Tibial nerve (tissue), 4 donors: ENCODE data around the gene COMMD1. TPM values are rescaled to one million over a fixed set of nuclear protein-coding genes. Genes with fewer than 3 reads are reported as not detected.
"Not testable (repeated sequence)": the region's sequence is repeated elsewhere in the genome, so short reads cannot be mapped to it uniquely, and the experiment has no call there.

Experiments used
- DNase-seq, 2 donors: peaks; one replicate each; pipeline ENCODE4 v3.0.0-alpha.2; 2019; ENCODE audit warnings: low spot score in 2 of 2
- H3K27ac ChIP-seq, 4 donors: fragments of 200-600 bp; sonication (generic) in 3 of 4; one replicate each; pipeline ENCODE4 v1.5.1; 2017 to 2019; ENCODE audit warnings: mild to moderate bottlenecking in 1 of 4
- H3K27me3 ChIP-seq, 2 donors: fragments of 200-600 bp; sonication (generic) in 1 of 2; one replicate each; pipeline versions ENCODE4 v1.5.1 to v1.6.0; 2017 to 2019
- H3K36me3 ChIP-seq, 3 donors: fragments of 200-600 bp; sonication (generic); one replicate each; pipeline ENCODE4 v1.5.1; 2018 to 2019
- H3K4me1 ChIP-seq, 4 donors: fragments of 200-600 bp; sonication (generic) in 3 of 4; one replicate each; pipeline ENCODE4 v1.5.1; 2017 to 2019
- H3K4me3 ChIP-seq, 4 donors: fragments of 200-600 bp; sonication (generic) in 3 of 4; one replicate each; pipeline ENCODE4 v1.5.1; 2017 to 2019; ENCODE audit warnings: mild to moderate bottlenecking in 1 of 4, moderate library complexity in 1 of 4
- H3K9me3 ChIP-seq, 4 donors: fragments of 200-600 bp; sonication (generic) in 3 of 4; one replicate each; pipeline ENCODE4 v1.5.1; 2017 to 2019
- CTCF ChIP-seq, 5 experiments: fragments of 200-600 bp in 3 of 5; fragments of 450-650 bp in 2 of 5; sonication (generic) in 3 of 5; IDR thresholded peaks; one replicate each; pipeline ENCODE4 v1.5.1; 2016 to 2019; ENCODE audit warnings: antibody characterized with exemption in 5 of 5, mild to moderate bottlenecking in 3 of 5, moderate library complexity in 2 of 5
- EP300 ChIP-seq, 2 donors: sonication (generic); formaldehyde crosslinking; IDR thresholded peaks; one replicate each; pipeline ENCODE4 v1.6.1; 2017; ENCODE audit warnings: antibody characterized with exemption in 2 of 2, mild to moderate bottlenecking in 1 of 2
- POLR2A ChIP-seq, 2 donors: fragments of 450-650 bp; IDR thresholded peaks; one replicate each; pipeline ENCODE4 v1.6.1; 2017; ENCODE audit warnings: antibody characterized with exemption in 2 of 2, mild to moderate bottlenecking in 2 of 2, moderate library complexity in 2 of 2
- WGBS, 2 donors: methylation state at CpG; one replicate each; pipeline ENCODE4 v1.1.5; 2018; 5-methylcytosine and 5-hydroxymethylcytosine counted together
- total RNA-seq, 4 donors: library from RNA; depleted of rRNA; stranded (reverse); fragments of >200 nt; gene quantifications; one replicate each; pipeline ENCODE4 v1.1.0, GENCODE V29; 2016

The COMMD1 gene
- total RNA-seq, 4 donors from 2014 or later: 29.6 to 49.2 (median 43.7) TPM

DNA sequence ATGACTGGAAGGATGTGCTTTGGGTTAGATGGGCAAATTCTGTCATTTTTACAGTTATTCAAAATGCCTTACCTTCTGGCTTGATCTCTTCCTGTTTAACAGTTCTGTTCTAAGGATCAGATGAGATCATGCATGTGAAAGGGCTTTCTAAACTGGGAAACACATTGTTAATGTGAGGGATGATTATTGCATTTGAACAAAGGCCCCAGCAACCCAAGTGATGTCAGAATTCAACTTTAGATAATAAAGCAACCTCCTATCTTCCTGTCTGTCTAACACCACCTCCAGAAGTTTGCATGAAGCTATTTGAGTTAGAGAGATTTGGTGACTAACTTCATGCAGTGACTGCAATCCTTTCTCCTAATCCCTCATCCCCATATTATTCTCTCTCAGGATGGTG lies 212.7 kb downstream of the COMMD1 start:
- Histone ChIP-seq H3K4me1 (peaks cover 0 to 14% (median 0%) of the 10 kb centered on the region in 4 donors), H3K27ac (no peak overlapping the region), H3K9me3 (no peaks in the 10 kb centered on the region), H3K4me3 (no peak overlapping the region), H3K27me3 (no peaks in the 10 kb centered on the region), H3K36me3 (no peaks in the 10 kb centered on the region)
- TF ChIP-seq CTCF (IDR thresholded peaks at IDR 0.05) (no peak), POLR2A (IDR thresholded peaks at IDR 0.05) (no peak), EP300 (IDR thresholded peaks at IDR 0.05) (no peak)
- no peak for DNase-seq

GRCh38 chr2:62119311-62119974 lies 214.0 kb downstream of the COMMD1 start:
- Histone ChIP-seq H3K4me1 (peaks cover 0 to 19% (median 0%) of the 10 kb centered on the region in 4 donors), H3K36me3 (no peaks in the 10 kb centered on the region), H3K27me3 (no peaks in the 10 kb centered on the region), H3K9me3 (no peaks in the 10 kb centered on the region), H3K4me3 (no peak overlapping the region), H3K27ac (no peak overlapping the region)
- TF ChIP-seq EP300 (IDR thresholded peaks at IDR 0.05): no peak
- TF ChIP-seq POLR2A (IDR thresholded peaks at IDR 0.05): no peak
- no peak for TF ChIP-seq CTCF (IDR thresholded peaks at IDR 0.05)
- DNase-seq: no peak

DNA sequence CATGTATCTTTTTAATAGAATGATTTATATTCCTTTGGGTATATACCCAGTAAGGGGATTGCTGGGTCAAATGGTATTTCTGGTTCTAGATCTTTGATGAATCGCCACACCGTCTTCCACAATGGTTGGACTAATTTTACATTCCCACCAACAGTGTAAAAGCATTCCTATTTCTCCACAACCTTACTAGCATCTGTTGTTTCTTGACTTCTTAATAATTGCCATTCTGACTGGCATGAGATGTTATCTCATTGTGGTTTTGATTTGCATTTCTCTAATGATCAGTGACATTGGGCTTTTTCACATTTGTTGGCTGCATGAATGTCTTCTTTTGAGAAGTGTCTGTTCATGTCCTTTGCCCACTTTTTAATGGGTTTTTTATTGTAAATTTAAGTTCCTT lies 220.8 kb downstream of the COMMD1 start:
- not testable (repeated sequence) for H3K9me3 ChIP-seq, DNase-seq, H3K27me3 ChIP-seq, H3K4me3 ChIP-seq, H3K27ac ChIP-seq, H3K36me3 ChIP-seq
- H3K4me1 ChIP-seq: peaks cover 0 to 24% (median 0%) of the 10 kb centered on the region in 4 donors
- WGBS, 2 donors: 91 to 92% methylated on average over 2 of the region's 2 CpGs

DNA sequence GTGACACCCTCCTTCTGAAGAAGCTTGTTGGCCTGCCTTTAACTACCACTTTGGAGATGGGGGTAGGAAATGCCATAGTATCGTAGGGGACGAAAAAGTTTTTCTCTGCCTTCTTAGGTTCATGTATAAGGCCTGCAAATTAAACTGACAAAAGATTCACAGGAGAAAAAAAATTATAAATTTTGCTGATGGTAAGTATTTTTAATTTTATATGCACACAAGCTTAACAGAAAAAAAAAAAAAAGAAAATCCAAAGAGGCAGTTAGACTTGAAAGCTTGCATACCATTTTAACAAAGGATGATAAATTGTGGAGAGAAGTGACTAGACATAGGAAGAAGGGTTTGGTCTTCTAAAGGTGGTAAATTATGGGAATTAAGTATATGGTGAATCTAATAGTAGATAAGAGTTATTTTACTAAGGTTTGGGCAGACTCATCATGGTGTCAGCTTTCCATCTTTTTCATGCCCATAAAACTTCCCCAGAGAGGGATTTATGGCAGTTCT lies 227.9 kb downstream of the COMMD1 start:
- H3K9me3 ChIP-seq: no peaks in the 10 kb centered on the region
- no peak for DNase-seq
- TF ChIP-seq POLR2A (IDR thresholded peaks at IDR 0.05): no peak
- no peak for TF ChIP-seq EP300 (IDR thresholded peaks at IDR 0.05)
- no peak for TF ChIP-seq CTCF (IDR thresholded peaks at IDR 0.05)
- H3K4me1 ChIP-seq: peaks cover 0 to 7% (median 0%) of the 10 kb centered on the region in 4 donors
- H3K27me3 ChIP-seq: no peaks in the 10 kb centered on the region
- H3K4me3 ChIP-seq: no peak overlapping the region
- H3K36me3 ChIP-seq: peaks cover 0 to 6% (median 0%) of the 10 kb centered on the region in 3 donors
- no peak overlapping the region for H3K27ac ChIP-seq
- 97 to 100% methylated on average over 2 of the region's 2 CpGs for WGBS, 2 donors

DNA sequence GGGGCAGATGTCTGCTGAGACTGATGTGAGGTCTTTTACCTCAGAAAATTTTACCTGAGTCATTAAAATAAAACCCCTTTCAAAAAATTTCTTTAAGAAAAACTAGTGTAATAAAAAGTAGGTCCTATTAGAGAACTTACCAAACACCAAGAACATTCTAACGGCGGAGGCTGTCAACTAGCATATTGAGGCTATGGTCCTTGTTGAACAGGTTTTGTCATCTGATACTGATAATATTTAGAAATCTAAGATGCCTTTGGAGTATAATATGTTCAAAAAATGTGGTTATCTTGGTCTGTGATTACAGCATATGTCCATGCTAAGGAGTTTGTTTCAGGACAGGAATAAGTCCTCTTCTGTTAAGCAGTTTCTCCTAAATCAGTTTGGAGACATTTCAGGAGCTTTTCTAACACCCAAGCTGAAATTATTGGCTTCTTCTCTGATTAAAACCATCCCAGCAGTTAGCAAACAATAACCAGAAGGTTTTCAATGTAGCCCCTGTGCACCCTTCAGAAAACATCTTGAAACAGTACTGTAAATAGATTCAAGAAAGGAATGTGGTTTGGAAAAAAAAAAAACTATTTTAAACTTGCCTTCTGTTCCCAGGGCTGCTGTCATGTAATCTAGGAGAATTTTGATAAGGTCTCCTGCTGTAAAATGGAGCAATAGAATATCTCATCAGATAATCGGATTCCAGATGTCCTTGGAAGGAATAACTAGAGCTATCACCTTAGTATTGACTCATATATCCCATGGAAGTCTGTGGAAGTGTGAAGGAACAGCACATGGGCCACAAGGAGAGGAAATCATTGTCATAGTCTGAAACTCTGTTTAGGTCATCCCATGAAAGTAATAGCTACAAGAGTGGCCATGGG lies 231.7 kb downstream of the COMMD1 start:
- DNase-seq: no peak
- H3K36me3 ChIP-seq: peaks cover 0 to 6% (median 0%) of the 10 kb centered on the region in 3 donors
- H3K9me3 ChIP-seq: no peaks in the 10 kb centered on the region
- no peak overlapping the region for H3K27ac ChIP-seq
- TF ChIP-seq POLR2A (IDR thresholded peaks at IDR 0.05) (no peak), EP300 (IDR thresholded peaks at IDR 0.05) (no peak), CTCF (IDR thresholded peaks at IDR 0.05) (no peak)
- no peak overlapping the region for H3K4me3 ChIP-seq
- H3K4me1 ChIP-seq: no peaks in the 10 kb centered on the region
- WGBS, 2 donors: 81 to 86% methylated on average over 3 of the region's 3 CpGs
- H3K27me3 ChIP-seq: no peaks in the 10 kb centered on the region
